GM12892 (cell line): ENCODE results near the gene FER.

Experiments
- POLR2A ChIP-seq: IDR thresholded peaks from 2 replicates; pipeline ENCODE4 v1.6.1; 2011; ENCODE audit warnings: low read depth, low read length, control low read depth
- TAF1 ChIP-seq: IDR thresholded peaks from 2 replicates; pipeline ENCODE4 v1.6.1; 2011; ENCODE audit warnings: low read depth, mild to moderate bottlenecking, control low read depth, low read length, borderline replicate concordance

DNA sequence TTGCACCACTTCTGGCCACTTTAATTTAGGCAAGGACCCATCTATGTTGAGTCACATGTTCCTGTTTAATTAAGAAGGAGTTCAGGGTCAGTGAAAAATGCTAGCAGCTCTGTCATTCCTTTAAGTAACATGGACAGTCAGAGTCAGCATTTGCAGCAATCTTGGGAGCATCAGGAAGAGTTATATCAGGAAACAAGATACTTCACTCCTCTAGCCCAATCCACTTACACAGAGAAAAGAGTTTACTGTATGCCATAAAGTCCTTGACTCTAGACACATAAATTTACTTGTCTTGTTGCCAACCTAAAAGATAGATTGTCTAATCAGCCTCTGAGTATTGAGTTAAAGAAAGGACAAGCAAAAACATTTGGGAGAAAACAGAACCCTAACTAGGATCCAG is 395.3 kb downstream of the FER start:
- TF ChIP-seq POLR2A (no peak), TAF1 (no peak)
